Hepatocyte (in vitro differentiated cells): ENCODE data around the gene HNRNPH2. TPM values are rescaled to one million over a fixed set of nuclear protein-coding genes. Genes with fewer than 3 reads are reported as not detected.
A peak's percentile ranks its signal among the peaks of the same experiment; 100 is the strongest.

Source experiments
- DNase-seq: peaks from one replicate; pipeline ENCODE4 v3.0.0-alpha.2; 2016; ENCODE audit warnings: low spot score
- H2AFZ ChIP-seq: fragments of 200-600 bp; sonication (generic); 2 replicates; pipeline ENCODE4 v1.6.0; 2016; ENCODE audit warnings: antibody characterized with exemption, mild to moderate bottlenecking
- H3K27ac ChIP-seq: fragments of 200-600 bp; sonication (generic); 2 replicates; pipeline ENCODE4 v1.5.1; 2016; ENCODE audit warnings: mild to moderate bottlenecking
- H3K27me3 ChIP-seq: fragments of 200-600 bp; sonication (generic); 2 replicates; pipeline ENCODE4 v1.6.1; 2016
- H3K36me3 ChIP-seq: fragments of 200-600 bp; sonication (generic); replicated peaks from 2 replicates; pipeline ENCODE4 v1.5.1; 2016; ENCODE audit warnings: low read depth; ENCODE audit not compliant: insufficient read depth
- H3K4me1 ChIP-seq: fragments of 200-600 bp; sonication (generic); 2 replicates; pipeline ENCODE4 v1.5.1; 2016; ENCODE audit warnings: mild to moderate bottlenecking, moderate library complexity; ENCODE audit not compliant: insufficient read depth
- H3K4me2 ChIP-seq: fragments of 200-600 bp; sonication (generic); 2 replicates; pipeline ENCODE4 v1.6.0; 2016
- H3K4me3 ChIP-seq: fragments of 200-600 bp; sonication (generic); 2 replicates; pipeline ENCODE4 v1.5.1; 2016; ENCODE audit warnings: mild to moderate bottlenecking
- H3K79me2 ChIP-seq: fragments of 200-600 bp; sonication (generic); 2 replicates; pipeline ENCODE4 v1.6.0; 2017; ENCODE audit warnings: mild to moderate bottlenecking
- H3K9me2 ChIP-seq: fragments of 200-600 bp; sonication (generic); replicated peaks from 2 replicates; pipeline ENCODE4 v1.6.0; 2017; ENCODE audit warnings: mild to moderate bottlenecking; ENCODE audit not compliant: insufficient read depth
- H3K9me3 ChIP-seq: fragments of 200-600 bp; sonication (generic); 2 replicates; pipeline ENCODE4 v1.5.1; 2016; ENCODE audit warnings: low read depth, mild to moderate bottlenecking
- H4K20me1 ChIP-seq: fragments of 200-600 bp; sonication (generic); 2 replicates; pipeline ENCODE4 v1.6.0; 2016; ENCODE audit warnings: mild to moderate bottlenecking; ENCODE audit not compliant: insufficient read depth, poor library complexity, severe bottlenecking
- CTCF ChIP-seq: fragments of 200-600 bp; sonication (generic); IDR thresholded peaks from 2 replicates; pipeline ENCODE4 v1.5.1; 2016; ENCODE audit warnings: antibody characterized with exemption, mild to moderate bottlenecking; ENCODE audit not compliant: poor library complexity
- EZH2 ChIP-seq: fragments of 200-600 bp; sonication (generic); IDR thresholded peaks from 2 replicates; pipeline ENCODE4 v1.6.1; 2016; ENCODE audit warnings: antibody characterized with exemption, mild to moderate bottlenecking, borderline replicate concordance
- EZH2phosphoT487 ChIP-seq: fragments of 200-600 bp; sonication (generic); IDR thresholded peaks from one replicate; pipeline ENCODE4 v1.6.1; 2018; ENCODE audit warnings: antibody characterized with exemption, mild to moderate bottlenecking, low read depth, moderate library complexity; ENCODE audit not compliant: unreplicated experiment, severe bottlenecking
- WGBS: methylation state at CpG from one replicate; pipeline ENCODE4 v1.1.6; 2016; ENCODE audit warnings: low lambda C conversion rate; ENCODE audit errors: missing lambda C conversion rate; 5-methylcytosine and 5-hydroxymethylcytosine counted together
- polyA plus RNA-seq: library from polyadenylated mRNA; unstranded; fragments of >200 nt; fragmentation: Nextera tagmentation; extraction: Ambion mirVana; gene quantifications from 2 replicates; pipeline ENCODE4 v1.2.1, GENCODE V29; 2016
- total RNA-seq: library from RNA; depleted of rRNA; stranded (reverse); fragments of >200 nt; gene quantifications from 2 replicates; pipeline ENCODE4 v1.2.3, GENCODE V29; 2014

Gene HNRNPH2
- total and polyA plus RNA-seq, 2 experiments from 2014 or later: 76.0 to 112 TPM

- no peak overlapping the region for H3K4me3 ChIP-seq
- no peaks in the 10 kb centered on the region for H3K9me3 ChIP-seq
- no peak overlapping the region for H3K4me2 ChIP-seq
- H3K27me3 ChIP-seq: no peaks in the 10 kb centered on the region
- WGBS: 48% methylated on average over 1 of the region's 1 CpG
- H4K20me1 ChIP-seq: no peaks in the 10 kb centered on the region
- no peaks in the 10 kb centered on the region for H3K79me2 ChIP-seq
- no peak overlapping the region for H2AFZ ChIP-seq
- no peak for DNase-seq
- TF ChIP-seq EZH2phosphoT487 (no peak), CTCF (no peak), EZH2 (no peak)
- no peaks in the 10 kb centered on the region for H3K9me2 ChIP-seq
- no peak overlapping the region for H3K27ac ChIP-seq
- H3K4me1 ChIP-seq: no peaks in the 10 kb centered on the region
- no peaks in the 10 kb centered on the region for H3K36me3 ChIP-seq
These were observed 21.9 kb downstream of the HNRNPH2 start for GRCh38 chrX:101429934-101430333.

- no peak overlapping the region for H3K4me2 ChIP-seq
- DNase-seq: no peak
- H3K27ac ChIP-seq: no peak overlapping the region
- no peaks in the 10 kb centered on the region for H3K9me2 ChIP-seq
- H3K27me3 ChIP-seq: no peaks in the 10 kb centered on the region
- H4K20me1 ChIP-seq: no peaks in the 10 kb centered on the region
- no peak overlapping the region for H2AFZ ChIP-seq
- H3K4me3 ChIP-seq: no peak overlapping the region
- WGBS: 84% methylated on average over 2 of the region's 2 CpGs
- TF ChIP-seq CTCF: no peak
- TF ChIP-seq EZH2phosphoT487: no peak
- no peak for TF ChIP-seq EZH2
- H3K9me3 ChIP-seq: no peaks in the 10 kb centered on the region
- no peaks in the 10 kb centered on the region for H3K36me3 ChIP-seq
- no peaks in the 10 kb centered on the region for H3K4me1 ChIP-seq
- no peaks in the 10 kb centered on the region for H3K79me2 ChIP-seq
These were observed 22.5 kb downstream of the HNRNPH2 start for GRCh38 chrX:101430457-101431078.

GRCh38 chrX:101442085-101442484, 34.1 kb downstream of the HNRNPH2 start:
- Histone ChIP-seq H3K9me3 (no peaks in the 10 kb centered on the region), H3K79me2 (no peaks in the 10 kb centered on the region), H3K27me3 (no peaks in the 10 kb centered on the region), H3K4me1 (no peaks in the 10 kb centered on the region), H3K27ac (peak overlapping the region; percentile 37), H3K4me3 (no peak overlapping the region), H3K36me3 (no peaks in the 10 kb centered on the region), H2AFZ (no peak overlapping the region), H3K4me2 (no peak overlapping the region), H3K9me2 (no peaks in the 10 kb centered on the region), H4K20me1 (no peaks in the 10 kb centered on the region)
- DNase-seq: peak; percentile 23
- TF ChIP-seq EZH2phosphoT487 (no peak), EZH2 (no peak), CTCF (no peak)
- 59% methylated on average over 2 of the region's 2 CpGs for WGBS

- 78% methylated on average over 1 of the region's 1 CpG for WGBS
- no peak overlapping the region for H3K27ac ChIP-seq
- no peaks in the 10 kb centered on the region for H4K20me1 ChIP-seq
These were observed 41.3 kb downstream of the HNRNPH2 start for GRCh38 chrX:101449279-101449678.

More at GRCh38 chrX:101449279-101449678, 41.3 kb downstream of the HNRNPH2 start:
- no peaks in the 10 kb centered on the region for H3K9me3 ChIP-seq
- H3K4me1 ChIP-seq: peaks cover 3% of the 10 kb centered on the region
- H2AFZ ChIP-seq: no peak overlapping the region
- no peaks in the 10 kb centered on the region for H3K27me3 ChIP-seq
- H3K4me3 ChIP-seq: no peak overlapping the region
- TF ChIP-seq EZH2phosphoT487: no peak
- no peak for TF ChIP-seq EZH2
- TF ChIP-seq CTCF: no peak
- H3K9me2 ChIP-seq: no peaks in the 10 kb centered on the region
- H3K4me2 ChIP-seq: no peak overlapping the region
- no peak for DNase-seq
- no peaks in the 10 kb centered on the region for H3K36me3 ChIP-seq
- no peaks in the 10 kb centered on the region for H3K79me2 ChIP-seq
